Neural progenitor cell (in vitro differentiated cells): ENCODE results near the gene ARHGAP9.

Source experiments
- CTCF ChIP-seq: fragments of 200-600 bp; sonication (generic); IDR thresholded peaks from 2 replicates; pipeline ENCODE4 v1.5.1; 2017; ENCODE audit warnings: antibody characterized with exemption, mild to moderate bottlenecking
- EZH2 ChIP-seq: fragments of 200-600 bp; sonication (generic); IDR thresholded peaks from 2 replicates; pipeline ENCODE4 v1.6.1; 2017; ENCODE audit warnings: antibody characterized with exemption, mild to moderate bottlenecking, moderate library complexity
- EZH2phosphoT487 ChIP-seq: fragments of 200-600 bp; sonication (generic); IDR thresholded peaks from 2 replicates; pipeline ENCODE4 v1.6.1; 2017; ENCODE audit warnings: antibody characterized with exemption

GRCh38 chr12:57514720-57515407, 35.2 kb upstream of the ARHGAP9 start:
- TF ChIP-seq CTCF (no peak), EZH2phosphoT487 (no peak), EZH2 (no peak)
